Ramos (cell line): ENCODE measurements around the gene EIF4B.

Experiments
- in situ Hi-C: fragments of 300-500 bp; cut with MboI; formaldehyde crosslinking; loops from one replicate; pipeline ENCODE4 v1.14.3; 2022; ENCODE audit warnings: low sequenced_read_pairs; ENCODE audit not compliant: unreplicated experiment

Gene EIF4B

GRCh38 chr12:53044052-53044581 is 37.9 kb downstream of the EIF4B start:
- in situ Hi-C loops = no loop called here

DNA sequence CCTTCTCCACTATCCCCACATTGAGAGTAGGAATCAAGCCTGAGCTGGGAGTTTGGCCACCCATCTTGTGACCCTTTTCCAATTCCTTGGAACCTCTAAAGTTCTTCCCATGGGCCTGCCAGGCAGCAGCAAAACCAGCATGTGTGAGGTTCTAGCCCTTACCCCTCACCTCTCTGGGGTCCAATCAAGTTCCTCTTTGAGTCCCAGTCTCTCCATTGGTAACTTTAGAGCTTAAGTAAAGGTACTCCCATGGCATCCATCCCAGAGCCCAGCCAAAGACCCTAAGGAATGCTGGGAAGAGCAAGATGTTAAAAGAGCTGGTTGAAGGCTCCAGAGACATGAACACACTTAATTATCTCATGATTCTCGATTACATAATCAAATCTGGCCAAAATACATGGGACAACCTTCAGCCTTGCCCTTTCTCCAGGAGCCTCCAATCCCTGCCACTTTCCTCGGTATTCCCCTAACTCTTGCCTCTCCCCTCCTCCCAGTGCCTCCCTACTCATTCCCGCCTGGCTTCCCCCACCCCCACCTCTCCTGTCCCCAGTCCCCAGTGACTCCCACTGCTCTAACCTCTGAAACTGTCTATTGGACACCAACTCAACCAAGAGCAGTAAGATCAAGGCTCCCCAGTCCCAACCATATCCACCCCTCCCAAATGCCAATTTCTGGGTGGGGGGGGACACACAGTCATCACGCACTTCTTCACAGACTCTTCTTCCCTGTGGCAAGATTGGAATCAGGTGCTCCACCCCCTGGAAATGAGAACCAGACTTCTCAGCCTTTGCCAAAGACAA is 38.8 kb downstream of the EIF4B start:
- in situ Hi-C loops = no loop called here

DNA sequence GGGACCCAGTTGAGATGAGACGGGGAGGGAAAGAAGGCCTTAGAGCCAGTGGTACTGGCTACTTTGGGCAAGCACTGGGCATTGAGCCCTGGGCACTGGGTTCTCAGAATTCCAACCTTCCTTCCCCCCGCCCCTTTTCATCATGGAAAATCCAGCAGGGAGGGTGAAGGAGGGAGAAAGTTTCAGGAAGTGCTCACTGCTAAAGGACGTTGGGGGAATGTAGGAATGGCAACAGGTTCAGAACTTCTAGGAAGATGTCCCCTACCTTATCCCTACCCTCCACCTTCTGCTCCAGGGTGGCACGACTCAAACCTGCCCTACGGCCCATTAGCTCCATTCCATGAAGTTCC is 39.4 kb downstream of the EIF4B start:
- in situ Hi-C loops = no loop called here

GRCh38 chr12:53046655-53047220 is 40.5 kb downstream of the EIF4B start:
- in situ Hi-C loops = no loop called here

DNA sequence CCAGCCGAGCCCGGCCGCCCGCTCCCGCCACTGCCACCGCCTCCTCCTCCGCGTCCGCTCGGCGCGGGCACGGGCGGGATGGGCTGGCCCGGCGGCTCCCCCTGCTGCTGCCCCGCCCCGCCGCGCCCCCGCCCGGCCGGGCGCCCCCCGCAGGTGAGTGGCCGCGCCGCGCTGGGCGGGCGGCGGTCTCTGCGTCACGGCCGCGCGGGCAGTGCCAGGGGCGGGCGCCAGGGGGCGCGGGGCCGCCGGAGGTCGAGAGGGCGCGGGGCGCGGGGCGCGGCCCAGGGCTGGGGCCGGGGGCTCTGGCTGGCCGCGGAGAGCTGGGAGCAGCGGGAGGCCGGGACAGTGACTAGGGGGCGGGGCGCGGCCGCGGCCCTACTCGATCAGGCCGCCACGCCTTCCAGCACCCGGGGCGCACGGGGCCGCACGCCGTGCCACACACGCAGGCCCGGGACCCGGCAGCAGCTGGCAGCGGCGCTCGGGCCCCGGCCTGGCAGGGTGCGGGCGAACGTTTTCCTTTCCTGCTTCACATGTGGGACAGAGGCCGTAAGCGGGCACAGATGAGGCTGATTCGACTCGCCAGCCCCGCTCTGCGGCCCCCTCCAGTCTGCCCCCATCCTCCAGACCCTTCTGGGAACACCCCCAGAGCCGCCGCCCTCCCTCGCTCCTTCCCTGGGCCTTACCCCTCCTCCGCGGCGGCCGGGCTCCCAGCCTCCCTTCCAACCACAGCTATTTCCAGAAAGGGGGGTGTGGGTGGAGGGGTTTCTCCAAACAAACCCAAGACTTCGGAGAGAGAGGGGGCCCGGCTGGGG is 41.2 kb downstream of the EIF4B start:
- in situ Hi-C loops = no loop called here

GRCh38 chr12:53048033-53048779 is 42.0 kb downstream of the EIF4B start:
- in situ Hi-C loops = no loop called here

DNA sequence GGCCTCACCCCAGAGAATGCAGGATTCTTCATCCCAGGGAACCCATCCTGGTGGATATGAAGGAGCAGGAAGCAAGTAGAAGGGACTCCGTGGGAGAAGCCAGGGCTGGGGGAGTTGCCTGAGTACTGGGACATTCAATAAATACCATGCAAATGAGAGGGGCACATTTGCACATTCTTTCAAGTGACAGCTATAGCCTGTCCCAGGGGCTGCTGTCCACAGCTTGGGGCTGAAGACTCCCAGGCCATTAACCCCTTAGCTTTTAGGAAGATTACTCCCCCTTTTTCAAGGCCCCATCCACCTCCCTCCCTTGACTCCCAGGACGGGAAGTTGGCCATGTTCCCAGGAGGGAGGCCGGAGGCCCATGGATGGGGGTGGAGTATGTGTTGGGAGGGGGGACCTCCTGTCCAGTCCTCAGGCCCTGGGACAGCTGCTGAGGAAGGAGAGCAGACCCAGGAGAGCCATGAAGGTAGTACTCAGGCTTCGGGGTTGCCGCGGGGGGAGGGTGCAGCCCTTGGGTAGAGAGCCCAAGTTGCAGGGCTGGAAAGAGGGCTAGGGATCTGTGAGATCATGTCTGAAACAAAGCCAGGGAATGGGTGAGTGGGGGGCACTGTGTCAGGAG is 42.6 kb downstream of the EIF4B start:
- in situ Hi-C loops = no loop called here

DNA sequence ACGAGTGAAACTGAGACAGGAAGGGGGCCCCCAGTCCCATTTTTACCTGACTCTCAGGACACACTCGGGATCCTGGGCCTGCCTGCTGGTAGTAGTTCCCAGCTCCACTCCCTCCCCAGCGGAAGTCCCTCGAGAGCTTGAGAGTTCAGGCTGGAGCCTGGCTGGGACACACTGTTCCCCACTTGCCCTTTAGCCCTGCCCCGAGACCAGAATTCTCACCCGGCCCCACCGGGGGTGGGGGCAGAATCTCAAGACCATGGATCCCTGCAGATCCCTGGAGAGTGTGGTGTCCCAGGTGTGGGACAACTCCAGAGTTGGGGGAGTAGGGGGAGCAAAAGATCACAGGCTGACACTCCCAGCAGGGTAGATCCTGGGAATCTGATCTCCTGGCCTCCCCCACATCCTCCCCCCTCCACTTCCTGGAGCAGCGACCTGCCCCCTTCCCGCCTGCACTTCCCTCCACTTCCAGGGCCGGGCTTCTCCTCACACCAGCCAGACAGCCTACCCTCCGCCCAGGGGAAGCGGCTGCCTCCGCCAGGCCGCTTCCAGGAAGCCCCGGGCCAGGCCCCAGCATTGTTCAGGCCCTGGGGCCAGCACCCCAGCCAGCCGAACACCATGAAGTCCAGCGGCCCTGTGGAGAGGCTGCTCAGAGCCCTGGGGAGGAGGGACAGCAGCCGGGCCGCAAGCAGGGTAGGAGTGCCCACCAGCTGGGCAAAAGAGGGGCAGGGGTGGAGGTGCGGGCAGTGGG is 43.5 kb downstream of the EIF4B start, which contains the start of gene TNS2:
TSS of gene TNS2 (plus strand) at position 495 of the 748 bp plus-strand sequence. CDS start at position 616, 121 bp downstream.
- in situ Hi-C loops = no loop called here

DNA sequence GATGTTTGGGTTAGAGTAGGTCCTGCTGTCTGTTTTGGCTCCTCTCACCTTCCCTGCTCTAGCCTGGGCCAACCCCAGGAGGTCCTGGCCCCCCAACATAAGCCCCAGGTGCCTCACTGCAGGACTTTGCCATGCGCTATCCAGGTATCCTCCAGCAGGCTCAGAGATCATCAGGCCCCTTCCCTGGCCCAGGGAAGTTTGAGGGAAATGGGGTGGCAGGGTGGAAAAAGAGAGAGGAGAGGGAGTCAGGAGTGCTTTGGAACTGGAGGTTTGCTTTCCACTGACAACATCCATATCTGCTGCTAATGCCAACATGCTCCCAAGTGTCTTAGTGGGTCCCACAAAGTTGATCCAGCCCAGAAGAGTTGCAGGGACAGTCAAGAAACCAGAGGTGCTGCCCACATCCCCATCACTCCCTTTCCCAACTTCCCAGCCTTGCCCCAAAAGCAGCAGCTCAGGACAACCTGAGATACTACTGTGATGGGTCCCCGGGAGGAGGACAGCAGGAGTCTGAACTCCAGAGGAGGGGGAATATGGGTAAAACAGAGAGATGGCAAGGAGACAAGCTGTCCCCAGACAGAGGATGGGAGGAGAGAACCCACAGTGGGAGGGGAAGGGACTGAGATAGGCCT is 44.3 kb downstream of the EIF4B start:
- in situ Hi-C loops = no loop called here

DNA sequence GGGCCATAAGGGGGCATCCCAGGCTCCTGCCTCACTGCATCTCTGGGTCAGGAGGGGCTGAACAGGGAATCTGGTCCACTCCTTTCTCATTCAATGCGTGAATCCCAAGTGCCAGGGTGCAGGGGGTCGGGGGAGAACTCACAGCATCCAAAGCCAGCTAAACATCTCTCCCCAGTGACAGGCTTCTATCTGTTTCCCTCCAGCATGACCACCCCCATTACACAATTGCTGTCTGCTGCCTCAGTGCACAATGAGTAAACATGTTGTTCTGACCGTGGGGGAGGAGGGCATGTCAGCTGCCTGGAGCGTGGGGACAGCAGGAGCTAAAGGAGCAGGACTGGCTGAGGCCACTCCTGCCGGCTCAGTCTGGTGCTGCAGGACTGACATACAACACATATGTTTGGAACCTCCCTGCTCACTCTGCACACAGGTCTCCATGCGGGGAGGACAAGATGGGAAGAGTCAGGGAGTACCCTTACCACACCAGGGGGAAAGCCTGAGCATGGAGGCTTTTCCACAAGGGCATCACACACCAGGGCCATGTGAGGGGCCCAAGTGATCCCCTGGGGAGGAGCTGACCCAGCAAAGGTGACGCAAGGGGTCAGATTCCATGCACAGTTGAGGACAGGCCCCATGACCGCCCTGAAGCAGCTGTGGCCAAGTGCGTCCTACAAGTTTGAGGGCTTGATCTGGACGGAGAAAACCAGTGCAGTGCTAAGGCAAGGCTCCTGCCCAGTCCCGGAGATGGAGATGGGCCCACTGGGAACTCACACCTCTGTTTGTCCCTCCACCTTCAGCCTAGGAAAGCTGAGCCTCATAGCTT is 45.0 kb downstream of the EIF4B start:
- in situ Hi-C loops = no loop called here

DNA sequence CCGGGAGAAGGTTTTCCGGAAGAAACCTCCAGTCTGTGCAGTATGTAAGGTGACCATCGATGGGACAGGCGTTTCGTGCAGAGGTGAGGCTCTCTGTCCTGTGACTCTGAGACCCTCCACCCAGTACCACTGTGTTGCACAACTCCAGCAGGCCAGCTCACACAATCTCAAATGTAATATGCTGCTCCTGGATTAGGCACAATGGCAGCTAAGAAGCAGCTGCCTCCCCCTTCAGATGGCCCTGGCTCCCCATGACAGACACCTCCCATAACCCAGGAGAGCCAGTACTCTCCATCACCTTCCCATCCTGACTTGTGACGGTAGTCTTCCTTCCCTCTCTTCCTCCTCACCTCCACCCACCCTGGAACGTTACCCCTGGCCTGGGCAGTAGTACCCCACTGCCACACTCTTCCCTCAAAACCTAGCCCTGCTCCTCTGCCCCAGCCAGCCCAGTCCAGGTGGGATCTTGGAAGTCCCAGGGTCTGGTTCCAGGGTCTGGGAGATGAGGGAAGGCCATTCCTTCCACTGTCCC is 45.7 kb downstream of the EIF4B start:
- in situ Hi-C loops = no loop called here

GRCh38 chr12:53052419-53053217 is 46.4 kb downstream of the EIF4B start:
- in situ Hi-C loops = no loop called here

GRCh38 chr12:53053218-53054111 is 47.2 kb downstream of the EIF4B start:
- in situ Hi-C loops = no loop called here

GRCh38 chr12:53054112-53054878 is 48.0 kb downstream of the EIF4B start:
- in situ Hi-C loops = no loop called here
